Measurements from ENCODE around the gene DNAH10.

The DNAH10 gene

DNA sequence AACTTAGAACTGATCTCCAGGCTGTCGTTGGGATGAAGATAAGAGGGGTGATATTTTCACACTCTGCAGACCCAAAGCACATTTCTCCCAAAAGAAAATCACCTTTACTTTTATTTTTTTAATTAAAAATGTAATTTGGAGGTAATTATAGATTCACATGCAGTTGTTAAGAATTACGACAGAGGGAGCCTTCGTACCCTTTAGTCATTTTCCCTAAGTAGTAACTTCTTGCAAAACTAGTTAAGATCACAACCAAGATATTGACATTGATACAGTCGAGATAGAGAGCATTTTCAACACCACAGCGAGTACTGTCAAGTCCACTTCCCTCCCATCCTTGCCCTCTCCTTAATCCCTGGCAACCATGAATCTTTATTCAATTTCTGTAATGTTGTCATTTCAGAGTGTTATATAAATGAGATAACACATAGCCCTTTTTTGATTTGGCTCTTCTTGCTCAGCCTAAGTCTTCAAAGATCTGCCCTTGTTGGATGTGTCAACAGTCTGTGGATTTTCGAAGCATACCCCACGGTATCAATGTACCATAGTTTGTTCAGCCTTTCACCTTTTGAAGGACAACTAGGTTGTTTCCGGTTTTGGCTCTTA lies 39.6 kb downstream of the DNAH10 start:
- DNase-seq, result no peak

DNA sequence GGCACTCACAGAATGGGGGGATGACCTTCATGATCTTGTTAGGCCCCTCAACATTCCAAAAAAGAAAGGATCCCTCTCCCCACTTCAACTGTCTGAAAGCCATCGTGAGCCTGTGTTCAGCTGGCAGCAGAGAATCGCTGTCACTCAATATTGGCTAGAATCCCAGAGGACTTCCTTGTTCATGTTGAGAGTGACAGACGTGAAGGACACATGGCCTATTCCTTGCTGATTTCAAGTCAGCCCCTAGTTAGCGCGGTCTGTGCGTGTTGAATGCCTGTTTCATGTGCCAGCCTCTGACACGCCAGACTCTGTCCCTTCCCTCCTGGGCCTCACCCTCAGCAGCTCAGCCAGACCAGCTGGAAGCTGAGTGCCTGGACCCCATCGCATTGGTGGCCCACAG lies 43.1 kb downstream of the DNAH10 start:
- no peak for DNase-seq

DNA sequence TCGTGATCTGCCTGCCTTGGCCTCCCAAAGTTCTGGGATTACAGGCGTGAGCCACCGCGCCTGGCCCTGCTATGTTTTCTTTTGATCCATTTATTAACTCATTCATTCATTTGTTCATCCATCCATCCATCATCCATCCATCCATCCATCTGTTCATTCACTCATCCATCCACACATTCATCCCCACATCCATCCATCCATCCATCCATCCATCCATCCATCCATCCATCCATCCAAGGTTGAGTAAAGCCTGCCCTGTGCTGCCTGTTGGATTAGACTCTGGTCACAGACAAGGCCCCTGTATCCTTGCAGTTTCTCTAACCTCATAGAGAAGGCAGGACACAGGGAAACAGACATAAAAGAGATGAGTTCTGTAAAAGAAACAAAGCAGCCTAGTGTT lies 44.9 kb downstream of the DNAH10 start:
- no peak for DNase-seq

DNA sequence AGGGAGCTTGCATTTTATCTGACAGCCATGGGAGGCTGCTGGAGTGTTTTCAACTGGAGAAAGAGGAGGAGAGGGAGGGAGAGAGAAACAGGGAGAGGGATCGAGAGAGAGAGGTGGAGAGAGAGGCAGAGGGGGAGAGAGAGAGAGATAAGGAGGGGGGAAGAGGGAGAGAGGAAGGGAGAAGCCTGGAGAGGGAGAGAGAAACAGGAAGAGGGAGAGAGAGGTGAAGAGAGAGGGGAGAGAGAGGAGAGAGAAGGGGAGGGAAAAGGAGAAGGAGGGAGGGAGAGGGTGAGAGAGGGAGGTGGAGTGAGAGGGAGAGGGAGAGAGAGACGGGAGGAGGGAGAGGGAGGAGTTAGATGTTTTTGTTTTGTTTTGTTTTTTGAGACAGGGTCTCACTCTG lies 45.6 kb downstream of the DNAH10 start:
- no peak for DNase-seq

DNA sequence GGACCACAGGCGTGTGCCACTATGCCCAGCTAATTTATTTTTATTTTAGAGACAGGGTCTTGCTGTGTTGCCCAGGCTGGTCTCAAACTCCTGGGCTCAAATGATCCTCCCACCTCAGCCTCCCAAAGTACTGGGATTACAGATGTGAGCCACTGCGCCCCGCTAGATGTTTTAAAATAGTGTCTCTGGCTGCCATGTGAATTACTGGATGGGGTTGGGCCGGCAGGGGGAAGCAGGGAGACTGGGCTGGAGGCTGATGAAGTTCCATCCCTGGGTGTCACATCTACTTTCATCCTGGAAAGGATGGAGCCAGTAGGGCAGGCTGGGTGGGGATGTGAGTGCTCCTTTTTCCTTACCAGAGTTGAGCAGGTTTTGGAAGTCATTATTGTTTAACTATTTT lies 46.1 kb downstream of the DNAH10 start:
- no peak for DNase-seq

DNA sequence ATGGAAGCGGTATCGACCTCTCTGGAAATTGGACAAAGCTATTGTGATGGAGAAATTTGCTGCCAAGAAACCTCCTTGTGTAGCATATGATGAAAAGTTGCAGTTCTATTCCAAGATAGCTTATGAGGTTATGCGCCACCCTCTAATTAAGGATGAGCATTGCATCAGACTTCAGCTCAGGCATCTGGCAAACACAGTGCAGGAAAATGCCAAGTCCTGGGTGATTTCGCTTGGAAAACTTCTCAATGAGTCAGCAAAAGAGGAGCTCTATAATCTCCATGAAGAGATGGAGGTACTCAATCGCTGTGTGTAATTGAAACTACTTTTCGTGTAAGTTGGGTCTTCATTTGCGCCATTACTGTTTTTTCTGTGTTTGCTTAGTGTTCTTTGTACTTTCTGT lies 51.2 kb downstream of the DNAH10 start:
- DNase-seq, result no peak

DNA sequence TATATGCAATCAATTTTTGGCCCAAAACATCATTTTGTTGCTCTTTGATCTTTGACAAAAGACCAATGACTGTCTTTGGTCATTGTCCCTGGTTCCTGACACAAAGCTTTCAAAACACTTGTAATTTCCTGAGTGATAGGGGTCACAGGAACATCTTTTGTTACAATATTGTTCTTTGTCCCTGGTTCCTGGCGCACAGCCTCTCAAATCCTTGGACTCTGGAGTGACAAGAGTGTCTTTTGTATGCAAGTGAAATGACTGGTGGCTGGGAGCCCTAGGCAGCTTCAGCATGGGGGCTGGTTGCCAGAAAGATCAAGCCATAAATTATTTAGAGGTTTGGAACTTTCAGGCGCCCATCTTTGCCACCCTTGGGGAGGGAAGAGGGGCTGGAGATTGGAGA lies 53.9 kb downstream of the DNAH10 start:
- no peak for DNase-seq

GRCh38 chr12:123816896-123817537 lies 54.9 kb downstream of the DNAH10 start:
- DNase-seq, result no peak

GRCh38 chr12:123822804-123823203 lies 60.7 kb downstream of the DNAH10 start:
- no peak for DNase-seq

GRCh38 chr12:123828120-123828519 lies 66.0 kb downstream of the DNAH10 start:
- no peak for DNase-seq

DNA sequence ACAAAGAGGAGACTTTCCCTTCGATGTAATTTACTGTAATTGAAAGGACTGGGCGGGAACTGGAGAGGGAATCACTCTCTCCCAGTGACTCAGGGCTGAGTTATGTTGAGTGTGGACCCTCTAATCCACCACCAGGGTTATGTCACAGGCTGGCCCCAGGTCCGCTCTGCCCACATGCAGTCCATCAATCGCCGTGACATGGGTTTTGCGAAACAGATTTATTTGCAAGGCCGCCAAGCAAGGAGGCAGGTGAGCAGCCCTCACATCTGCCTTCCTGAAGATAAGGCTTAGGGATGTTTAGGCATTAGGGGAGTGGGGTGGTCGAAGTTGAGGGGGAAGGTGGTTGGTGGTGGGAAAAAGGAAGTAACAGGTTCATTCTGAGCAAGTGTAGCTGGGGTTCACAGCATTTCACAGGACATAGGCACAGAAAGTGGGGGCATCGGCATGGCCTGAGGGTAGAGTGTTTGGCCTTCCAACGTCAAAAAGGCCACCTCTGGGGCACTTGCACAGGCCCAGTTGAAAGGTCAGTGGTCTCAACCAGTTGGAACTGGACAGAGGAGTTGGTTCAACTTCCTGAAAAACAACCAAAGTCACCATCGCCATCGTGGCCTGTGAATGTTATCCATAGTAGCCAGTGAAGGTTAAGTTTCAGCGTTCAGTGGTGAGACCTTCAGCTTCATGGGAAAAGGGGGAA lies 66.9 kb downstream of the DNAH10 start:
- DNase-seq, result no peak

DNA sequence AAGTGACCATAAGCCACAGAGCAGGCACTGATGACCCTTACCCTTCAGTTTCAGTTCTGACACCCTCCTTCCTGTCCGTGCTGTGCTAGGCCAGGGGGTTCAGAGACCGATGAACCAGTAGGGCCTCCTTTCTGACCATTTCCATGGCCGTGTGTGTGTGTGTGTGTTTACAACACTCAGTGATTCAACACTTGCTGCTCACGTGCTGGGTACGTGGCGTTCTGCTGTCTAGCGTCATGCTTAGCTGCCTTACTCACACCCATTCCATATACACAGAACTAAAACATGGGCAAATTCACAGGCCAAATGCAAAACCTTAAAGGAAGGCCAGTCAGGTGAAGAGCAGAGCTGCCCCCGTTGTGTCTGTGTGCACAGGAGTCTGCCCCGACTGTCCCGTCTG lies 67.5 kb downstream of the DNAH10 start:
- DNase-seq, result no peak

- no peak for DNase-seq
These were observed 68.6 kb downstream of the DNAH10 start for GRCh38 chr12:123830675-123831074.

DNA sequence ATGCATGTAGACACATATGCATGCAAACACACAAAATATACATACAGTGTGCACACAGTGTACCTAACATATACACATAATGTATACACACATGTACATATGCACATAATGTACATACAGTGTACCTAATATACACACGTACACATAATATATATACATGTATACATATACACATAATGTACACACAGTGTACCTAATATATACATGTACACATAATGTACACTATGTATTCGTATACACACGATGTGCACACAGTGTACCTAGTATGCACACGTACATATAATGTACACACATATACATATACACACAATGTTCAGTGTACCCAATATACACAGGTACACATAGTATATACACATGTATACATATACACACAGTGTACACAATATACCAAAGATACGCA lies 70.0 kb downstream of the DNAH10 start:
- no peak for DNase-seq

GRCh38 chr12:123833830-123834229 lies 71.7 kb downstream of the DNAH10 start:
- DNase-seq, result no peak

- no peak for DNase-seq
These were observed 72.7 kb downstream of the DNAH10 start for GRCh38 chr12:123834845-123835244.

DNA sequence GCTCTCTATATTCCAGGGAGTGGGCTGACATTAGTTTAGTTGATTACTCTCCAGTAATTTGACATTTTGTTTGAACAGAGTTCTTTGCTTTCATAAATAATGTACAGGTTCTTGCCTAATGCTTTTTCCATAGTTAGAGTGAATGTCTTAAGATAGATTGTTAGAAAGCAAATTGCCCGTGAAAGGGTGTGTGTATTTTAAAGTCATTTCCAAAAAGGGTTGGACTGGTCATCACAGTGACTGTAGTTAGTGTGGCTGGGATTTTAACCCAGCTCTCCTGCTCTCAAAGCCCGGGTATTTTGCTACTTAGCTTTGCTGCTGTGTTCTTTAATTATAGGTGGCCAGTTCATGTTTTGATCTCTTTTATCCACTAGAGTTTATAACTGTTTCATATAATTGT lies 74.2 kb downstream of the DNAH10 start:
- no peak for DNase-seq

DNA sequence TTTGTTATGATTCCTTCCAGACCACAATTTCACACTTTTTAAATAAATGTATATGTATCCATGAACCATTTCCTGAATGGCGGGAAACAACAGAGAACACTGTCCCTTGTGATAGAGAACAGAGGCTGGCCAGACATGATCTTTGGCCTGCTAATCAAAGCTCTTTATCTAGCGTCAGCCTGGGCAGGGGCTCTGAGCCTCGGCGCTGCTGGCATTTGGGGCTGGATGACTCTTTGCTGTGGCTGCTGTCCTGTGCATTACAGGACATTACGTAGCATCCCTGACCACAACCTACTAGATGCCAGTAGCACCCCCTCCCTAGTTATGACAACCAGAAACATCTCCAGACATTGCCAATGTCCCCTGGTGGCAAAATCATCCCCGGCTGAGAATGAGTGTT lies 77.7 kb downstream of the DNAH10 start:
- DNase-seq, result no peak

DNA sequence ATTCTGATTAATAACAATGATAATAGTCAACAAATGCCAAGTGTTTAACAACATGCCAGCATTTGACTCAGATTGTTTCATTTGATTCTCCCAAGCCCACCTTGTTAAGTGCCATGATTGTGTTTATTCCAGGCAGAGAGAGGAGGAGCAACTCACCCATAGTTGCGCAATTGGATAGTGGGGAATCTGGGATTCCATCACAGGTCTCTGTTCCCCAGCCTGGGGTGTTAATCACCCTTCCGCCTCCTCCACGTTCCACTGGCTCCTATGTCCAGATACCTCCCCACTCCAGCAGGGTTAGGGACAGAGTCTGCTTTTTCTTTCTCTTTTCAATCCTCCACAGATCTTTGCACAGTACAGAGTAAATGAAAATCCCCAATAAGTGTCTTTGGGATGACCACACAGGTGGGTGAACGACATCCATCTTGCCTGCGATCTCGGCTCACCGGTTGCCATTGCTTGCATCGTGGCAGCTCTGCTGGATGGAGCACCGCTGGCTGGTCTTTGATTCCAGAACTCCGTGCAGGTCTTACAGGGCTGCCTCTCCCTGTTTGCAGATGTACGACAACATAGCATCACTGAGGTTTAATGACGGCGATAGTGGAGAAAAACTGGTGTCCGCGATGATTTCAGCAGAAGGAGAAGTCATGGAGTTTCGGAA lies 78.8 kb downstream of the DNAH10 start:
- no peak for DNase-seq

GRCh38 chr12:123843912-123844748 lies 82.0 kb downstream of the DNAH10 start:
- no peak for DNase-seq

- no peak for DNase-seq
These were observed 83.8 kb downstream of the DNAH10 start for GRCh38 chr12:123845881-123846280.

DNA sequence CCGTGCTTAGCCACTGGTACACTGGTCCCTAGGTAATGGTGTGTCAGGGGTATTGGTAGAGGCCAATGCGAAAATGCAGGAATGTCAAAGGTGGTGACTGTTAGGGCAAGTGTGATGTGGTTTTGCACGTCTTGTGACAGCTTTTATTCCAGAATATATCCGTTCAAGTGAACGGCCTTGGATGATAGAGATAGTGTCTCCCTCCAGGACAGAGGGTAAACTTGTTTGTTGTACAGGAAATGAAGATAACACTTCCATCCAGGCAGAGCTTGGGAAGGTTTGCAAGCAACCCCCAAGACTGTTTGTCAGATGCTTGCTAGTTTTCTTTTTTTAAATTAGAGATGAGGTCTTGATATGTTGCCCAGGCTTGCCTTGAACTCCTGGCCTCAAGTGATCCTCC lies 84.2 kb downstream of the DNAH10 start:
- DNase-seq, result no peak

GRCh38 chr12:123847019-123847418 lies 84.9 kb downstream of the DNAH10 start:
- DNase-seq, result no peak
